ENCODE results near the gene KCNE2.
"Not testable (repeated sequence)": the region's sequence is repeated elsewhere in the genome, so short reads cannot be mapped to it uniquely, and the experiment has no call there.

KCNE2 gene

DNA sequence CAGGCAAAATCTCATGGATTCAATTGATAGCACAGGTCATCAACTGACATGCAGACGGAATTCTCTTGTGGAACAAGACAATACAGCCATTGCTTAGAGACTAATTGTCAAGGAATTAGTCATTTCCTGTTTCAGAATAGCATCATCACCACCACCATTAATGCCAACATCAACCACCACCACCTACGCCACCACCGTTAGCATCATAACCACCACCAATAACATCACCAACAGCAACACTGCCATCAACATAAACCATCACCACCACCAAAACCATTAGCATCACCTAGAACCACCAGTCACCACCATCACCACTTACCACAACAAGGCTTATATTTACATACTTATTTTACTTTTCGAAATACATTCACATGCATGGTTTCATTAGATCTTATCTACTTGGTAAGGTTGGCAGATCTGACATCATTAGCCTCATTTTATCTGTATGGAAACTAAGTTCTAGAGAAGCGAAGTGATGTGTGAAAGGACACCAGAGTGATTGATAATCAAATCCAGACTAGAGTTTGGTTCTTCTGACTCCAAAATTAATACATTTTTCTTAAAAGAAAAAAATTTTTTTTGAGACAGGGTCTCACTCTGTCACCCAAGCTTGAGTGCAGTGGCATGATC, 53.8 kb downstream of the KCNE2 start:
- not testable (repeated sequence) for DNase-seq

Measured in CD4-positive, alpha-beta T cell treated with Interleukin-17A for 4 hours (primary cell).